HEK293T (cell line): Measurements from ENCODE around the gene LACTBL1.

Experiments used
- CTCF ChIA-PET: fragments of 350-600 bp; formaldehyde crosslinking; extraction: SDS; loops from one replicate; lab custom pipeline; 2021; ENCODE audit warnings: antibody characterized with exemption, inconsistent platforms; lab: Yijun Ruan, JAX
- POLR2A ChIA-PET: fragments of 350-600 bp; formaldehyde crosslinking; extraction: SDS; loops from one replicate; lab custom pipeline; 2020; ENCODE audit warnings: antibody characterized with exemption, inconsistent platforms; lab: Yijun Ruan, JAX
- DNase-seq: peaks from one replicate; pipeline ENCODE4 v3.0.0; 2012; ENCODE audit warnings: mixed read lengths; ENCODE audit errors: extremely low spot score
- ARNT ChIP-seq: fragments of 450-650 bp; IDR thresholded peaks from 2 replicates; pipeline ENCODE4 v1.6.1; 2017; ENCODE audit warnings: mild to moderate bottlenecking
- BHLHE40 ChIP-seq: fragments of 450-650 bp; IDR thresholded peaks from 2 replicates; pipeline ENCODE4 v1.6.1; 2016; ENCODE audit warnings: mild to moderate bottlenecking, moderate library complexity, borderline replicate concordance
- CTBP1 ChIP-seq: fragments of 450-650 bp; IDR thresholded peaks from 2 replicates; pipeline ENCODE4 v1.6.1; 2016; ENCODE audit warnings: borderline replicate concordance
- ELF4 ChIP-seq: fragments of 450-650 bp; IDR thresholded peaks from 2 replicates; pipeline ENCODE4 v1.6.1; 2017; ENCODE audit warnings: antibody characterized with exemption
- FOXA1 ChIP-seq: fragments of 450-650 bp; IDR thresholded peaks from 2 replicates; pipeline ENCODE4 v1.6.1; 2016; ENCODE audit warnings: mild to moderate bottlenecking
- FOXK2 ChIP-seq: fragments of 450-650 bp; IDR thresholded peaks from 2 replicates; pipeline ENCODE4 v1.6.1; 2016; ENCODE audit warnings: mild to moderate bottlenecking
- FOXM1 ChIP-seq: fragments of 450-650 bp; IDR thresholded peaks from 2 replicates; pipeline ENCODE4 v1.6.1; 2017; ENCODE audit warnings: mild to moderate bottlenecking, borderline replicate concordance
- HDGF ChIP-seq: fragments of 450-650 bp; IDR thresholded peaks from 2 replicates; pipeline ENCODE4 v1.6.1; 2017; ENCODE audit warnings: antibody characterized with exemption, borderline replicate concordance
- L3MBTL2 ChIP-seq: fragments of 450-650 bp; conservative IDR thresholded peaks from 2 replicates; pipeline ENCODE4 v1.6.1; 2016; ENCODE audit warnings: mild to moderate bottlenecking
- LEF1 ChIP-seq: fragments of 450-650 bp; IDR thresholded peaks from 2 replicates; pipeline ENCODE4 v1.6.1; 2017; ENCODE audit warnings: mild to moderate bottlenecking, borderline replicate concordance
- NFRKB ChIP-seq: fragments of 450-650 bp; IDR thresholded peaks from 2 replicates; pipeline ENCODE4 v1.6.1; 2016; ENCODE audit warnings: mild to moderate bottlenecking, moderate library complexity
- PKNOX1 ChIP-seq: fragments of 450-650 bp; IDR thresholded peaks from 2 replicates; pipeline ENCODE4 v1.6.1; 2016
- SP1 ChIP-seq: fragments of 450-650 bp; IDR thresholded peaks from 2 replicates; pipeline ENCODE4 v1.6.1; 2017
- SUZ12 ChIP-seq: fragments of 450-650 bp; IDR thresholded peaks from 2 replicates; pipeline ENCODE4 v1.6.1; 2016; ENCODE audit warnings: mild to moderate bottlenecking
- TARDBP ChIP-seq: fragments of 450-650 bp; IDR thresholded peaks from 2 replicates; pipeline ENCODE4 v1.6.1; 2016
- ZNF384 ChIP-seq: fragments of 450-650 bp; IDR thresholded peaks from 2 replicates; pipeline ENCODE4 v1.6.1; 2016

LACTBL1 gene

DNA sequence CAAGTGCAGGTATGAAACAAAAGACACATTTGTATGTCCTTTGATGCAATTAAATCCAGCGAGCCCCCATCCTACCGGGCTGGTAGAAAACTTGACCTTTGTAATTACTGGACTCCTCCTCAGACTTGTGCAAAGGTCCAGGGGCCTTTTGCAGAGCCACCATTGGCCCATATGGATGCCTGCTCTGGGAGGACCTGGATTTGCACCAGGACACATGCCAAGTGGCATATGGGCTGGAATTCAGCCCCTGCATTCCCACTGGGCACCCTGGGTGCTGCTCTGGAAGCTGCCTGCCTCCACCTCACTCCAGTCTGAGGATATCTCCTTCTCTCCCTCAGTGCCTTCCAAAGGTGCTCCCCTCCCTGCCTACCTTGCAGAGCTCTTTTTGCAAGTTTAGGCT is 36.0 kb downstream of the LACTBL1 start:
- DNase-seq: no peak
- TF ChIP-seq FOXA1: no peak
- TF ChIP-seq NFRKB: no peak
- no peak for TF ChIP-seq CTBP1
- TF ChIP-seq BHLHE40: no peak
- no peak for TF ChIP-seq FOXK2
- no peak for TF ChIP-seq ZNF384
- no peak for TF ChIP-seq ELF4
- no peak for TF ChIP-seq SUZ12
- no peak for TF ChIP-seq SP1
- no peak for TF ChIP-seq HDGF
- no peak for TF ChIP-seq ARNT
- no peak for TF ChIP-seq L3MBTL2
- TF ChIP-seq FOXM1: no peak
- ChIA-PET CTCF (no interaction called here), POLR2A (no interaction called here)

GRCh38 chr1:22935433-22935832 is 37.2 kb downstream of the LACTBL1 start:
- no peak for DNase-seq
- CTCF ChIA-PET: no interaction called here
- POLR2A ChIA-PET: no interaction called here
- no peak for TF ChIP-seq SP1
- TF ChIP-seq PKNOX1: peak; percentile 89

GRCh38 chr1:22932803-22933470 is 39.7 kb downstream of the LACTBL1 start:
- CTCF ChIA-PET: interaction anchor here (1.5 kb wide), 1 partner anchor 228 kb away, joined by 5 read pairs; no protein-coding TSS in a partner anchor
- TF ChIP-seq CTBP1: no peak
- no peak for DNase-seq
- POLR2A ChIA-PET: no interaction called here

- ChIA-PET CTCF (interaction anchor here (0.6 to 1.7 kb wide), 8 partner anchors 9 to 265 kb away, joined by 3 to 11 read pairs (median 4); no protein-coding TSS in a partner anchor), POLR2A (no interaction called here)
- TF ChIP-seq FOXA1 (no peak), ARNT (no peak), ZNF384 (no peak), BHLHE40 (no peak), SUZ12 (no peak), CTBP1 (no peak), ELF4 (no peak), HDGF (no peak)
- peak; percentile 86 for DNase-seq
Observed at GRCh38 chr1:22930240-22930912, 42.3 kb downstream of the LACTBL1 start.

- CTCF ChIA-PET: no interaction called here
- TF ChIP-seq ARNT (no peak), CTBP1 (no peak), ZNF384 (no peak), SUZ12 (no peak), TARDBP (no peak), NFRKB (no peak), LEF1 (no peak), ELF4 (no peak), L3MBTL2 (no peak)
- DNase-seq: no peak
Observed at GRCh38 chr1:22925111-22925510, 47.6 kb downstream of the LACTBL1 start.

GRCh38 chr1:22922640-22923039 is 50.0 kb downstream of the LACTBL1 start:
- TF ChIP-seq LEF1 (no peak), L3MBTL2 (no peak), FOXA1 (no peak), FOXK2 (no peak), SUZ12 (no peak), CTBP1 (no peak), ELF4 (no peak)
- CTCF ChIA-PET: interaction anchor here (0.6 kb wide), 1 partner anchor 1469 kb away, joined by 3 read pairs; no protein-coding TSS in a partner anchor
- no peak for DNase-seq
- POLR2A ChIA-PET: interaction anchor here (1.3 kb wide), 1 partner anchor 11 kb away, joined by 3 read pairs; no protein-coding TSS in a partner anchor

More at GRCh38 chr1:22925111-22925510, 47.6 kb downstream of the LACTBL1 start:
- POLR2A ChIA-PET: no interaction called here

DNA sequence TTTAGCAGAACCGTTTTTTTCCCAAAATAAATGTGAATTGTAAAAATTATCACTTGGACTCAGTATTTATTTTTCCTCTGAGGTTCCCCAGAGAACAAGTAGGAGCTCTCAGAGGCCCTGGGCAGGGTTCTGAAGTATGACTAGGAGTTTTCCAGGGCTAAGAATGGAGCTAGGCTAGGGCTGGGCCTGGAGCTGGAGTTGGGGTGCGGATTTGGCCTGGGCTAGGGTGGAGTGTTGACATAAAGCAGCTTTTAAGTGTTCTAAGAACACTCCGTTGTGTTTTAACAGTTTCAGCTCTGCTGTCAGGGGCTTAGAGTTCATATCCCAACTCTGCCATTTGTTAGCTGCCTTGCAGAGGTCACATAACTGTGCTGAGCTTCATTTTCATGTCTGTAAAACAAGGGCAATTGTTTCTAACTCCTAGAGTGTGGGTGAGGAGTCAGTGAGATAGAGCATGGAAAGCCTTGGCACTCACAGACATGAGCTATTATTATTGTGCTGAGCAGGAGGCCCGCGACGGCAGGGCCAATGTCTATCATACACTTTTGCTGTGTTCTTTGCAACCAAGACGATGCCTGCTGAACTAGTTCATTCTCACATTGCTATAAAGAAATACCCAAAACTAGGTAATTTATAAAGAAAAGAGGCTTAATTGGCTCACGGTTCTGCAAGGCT is 51.1 kb downstream of the LACTBL1 start:
- TF ChIP-seq BHLHE40 (no peak), TARDBP (no peak), SP1 (no peak), HDGF (no peak), LEF1 (no peak), CTBP1 (no peak), FOXA1 (no peak), NFRKB (no peak), L3MBTL2 (no peak), PKNOX1 (no peak), ARNT (no peak), ELF4 (no peak), FOXK2 (no peak), ZNF384 (no peak), SUZ12 (no peak), FOXM1 (no peak)
- CTCF ChIA-PET: interaction anchor here (1.3 kb wide), 2 partner anchors 8 to 218 kb away, joined by 6 to 9 read pairs; no protein-coding TSS in a partner anchor
- POLR2A ChIA-PET: interaction anchor here (1.1 kb wide), 1 partner anchor 98 kb away, joined by 4 read pairs; the partner anchor contains the start of gene KDM1A
- no peak for DNase-seq
